NOMO-1 (cell line): Measurements from ENCODE around the gene SLC26A6.

ENCODE experiments used
- DNase-seq, 2 experiments: peaks; one replicate each; lab custom pipeline; 2025; ENCODE audit not compliant: unreplicated experiment in 2 of 2; lab: John Stamatoyannopoulos, UW

Gene SLC26A6

DNA sequence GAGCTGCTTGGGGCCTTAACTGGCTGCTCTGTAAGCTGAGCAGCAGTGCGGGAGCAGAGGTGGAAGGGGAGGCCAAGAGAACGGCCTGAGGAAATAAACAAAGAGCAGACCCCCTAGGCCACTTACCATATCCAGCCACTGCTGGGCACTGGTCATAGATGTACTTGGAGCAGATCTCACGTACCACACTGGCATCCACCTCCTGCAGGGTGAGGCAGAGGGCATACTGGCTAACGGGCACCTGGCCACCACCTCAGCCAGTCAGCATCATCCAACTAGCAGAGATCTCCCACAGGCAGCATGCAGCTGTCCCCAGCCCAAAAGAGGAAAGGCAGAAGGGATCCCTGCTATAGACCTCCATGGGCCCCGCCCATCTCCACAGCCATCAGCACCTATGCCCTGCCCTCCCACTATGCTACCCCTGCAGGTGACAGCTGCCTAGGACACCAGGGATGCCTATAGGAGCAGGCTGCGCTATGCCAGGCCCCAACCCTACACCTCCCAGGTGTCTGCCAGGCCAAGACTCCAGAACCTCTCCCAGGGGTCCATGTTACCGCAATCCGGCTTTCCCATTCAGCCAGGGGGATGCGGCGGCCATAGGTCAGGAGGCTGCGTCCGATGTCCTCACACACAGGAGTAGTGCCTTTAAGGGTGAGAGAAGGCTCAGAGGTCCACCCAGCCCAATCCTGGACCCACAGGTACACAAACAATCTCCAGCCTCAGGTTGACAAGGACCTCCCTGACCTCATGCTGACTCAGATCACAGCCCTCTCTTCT, 35.6 kb downstream of the SLC26A6 start:
- no peak for DNase-seq

DNA sequence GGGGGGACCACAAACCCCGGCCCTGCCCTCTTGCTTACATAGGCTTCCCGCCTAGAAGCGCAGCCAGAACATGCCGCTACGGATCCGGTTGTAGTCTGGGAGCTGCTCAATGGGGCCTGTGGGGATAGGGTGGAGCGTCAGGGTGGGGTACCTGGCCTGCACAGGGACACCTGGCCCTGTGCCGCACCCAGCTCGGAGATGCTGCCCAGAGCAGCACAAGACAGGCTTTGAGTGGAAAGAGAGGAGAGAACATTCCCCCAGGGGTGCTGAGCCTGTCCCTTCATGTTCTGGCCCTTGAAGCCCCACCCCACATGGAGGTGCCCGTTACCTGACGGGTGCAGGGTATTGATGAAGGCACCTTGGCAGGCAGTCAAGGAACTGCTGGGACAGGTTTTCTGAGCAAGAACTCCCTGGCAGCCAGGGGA, 36.2 kb downstream of the SLC26A6 start:
- no peak for DNase-seq

DNA sequence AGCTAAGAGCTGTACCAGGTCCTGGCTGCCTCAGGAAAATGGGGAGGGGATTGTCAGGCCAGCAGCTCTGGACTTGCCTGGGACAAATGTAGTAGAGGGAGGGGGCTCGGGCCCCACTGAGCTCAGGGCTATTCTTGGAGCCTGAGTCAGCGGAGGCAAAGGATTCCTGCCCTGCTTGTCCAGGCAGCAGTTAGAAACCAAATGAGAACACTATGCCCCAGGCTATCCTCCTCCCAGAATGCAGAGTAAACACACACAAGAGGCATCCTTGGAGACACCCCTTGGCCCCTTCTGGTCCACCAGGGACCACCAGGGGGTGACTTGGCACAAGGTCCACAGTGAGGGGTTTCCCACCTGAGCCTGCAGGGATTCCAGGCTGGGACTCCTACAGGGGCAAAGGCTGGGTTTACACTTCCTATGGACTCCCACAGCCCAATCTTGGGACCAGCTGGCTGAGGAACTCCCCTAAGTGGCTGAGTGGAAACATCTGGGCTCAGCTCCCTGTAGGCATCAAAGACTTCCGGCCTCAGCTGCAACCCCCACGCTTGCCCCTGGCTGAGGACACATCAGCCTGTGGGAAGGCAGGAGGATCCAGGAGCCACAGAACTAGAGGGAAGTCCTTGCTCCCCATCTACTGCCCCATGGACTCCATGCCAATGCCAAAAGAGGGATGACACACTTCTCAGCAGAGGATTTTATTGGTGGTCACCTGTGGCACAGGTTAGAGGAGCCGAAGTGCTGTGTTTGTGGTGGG, 36.8 kb downstream of the SLC26A6 start:
- DNase-seq, result no peak

DNA sequence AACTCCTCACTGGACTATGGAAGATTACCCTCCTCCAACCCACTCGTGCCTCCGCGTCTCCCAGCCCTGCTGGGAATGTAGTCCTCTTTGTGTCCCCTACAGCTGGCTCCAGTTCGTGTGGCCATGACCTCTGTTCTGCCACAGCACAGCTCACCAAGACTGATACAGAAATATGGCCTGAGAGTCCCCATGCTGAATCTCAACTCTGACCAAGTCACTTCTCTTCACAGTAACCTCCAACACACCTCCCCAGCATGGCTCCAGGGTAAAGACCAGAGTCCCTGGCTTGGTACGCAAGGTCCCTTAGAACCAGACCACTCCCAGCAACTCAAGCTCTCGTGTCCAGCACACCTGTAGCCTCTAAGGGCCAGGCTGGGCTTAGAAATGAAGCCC, 37.9 kb downstream of the SLC26A6 start:
- DNase-seq, result no peak

DNA sequence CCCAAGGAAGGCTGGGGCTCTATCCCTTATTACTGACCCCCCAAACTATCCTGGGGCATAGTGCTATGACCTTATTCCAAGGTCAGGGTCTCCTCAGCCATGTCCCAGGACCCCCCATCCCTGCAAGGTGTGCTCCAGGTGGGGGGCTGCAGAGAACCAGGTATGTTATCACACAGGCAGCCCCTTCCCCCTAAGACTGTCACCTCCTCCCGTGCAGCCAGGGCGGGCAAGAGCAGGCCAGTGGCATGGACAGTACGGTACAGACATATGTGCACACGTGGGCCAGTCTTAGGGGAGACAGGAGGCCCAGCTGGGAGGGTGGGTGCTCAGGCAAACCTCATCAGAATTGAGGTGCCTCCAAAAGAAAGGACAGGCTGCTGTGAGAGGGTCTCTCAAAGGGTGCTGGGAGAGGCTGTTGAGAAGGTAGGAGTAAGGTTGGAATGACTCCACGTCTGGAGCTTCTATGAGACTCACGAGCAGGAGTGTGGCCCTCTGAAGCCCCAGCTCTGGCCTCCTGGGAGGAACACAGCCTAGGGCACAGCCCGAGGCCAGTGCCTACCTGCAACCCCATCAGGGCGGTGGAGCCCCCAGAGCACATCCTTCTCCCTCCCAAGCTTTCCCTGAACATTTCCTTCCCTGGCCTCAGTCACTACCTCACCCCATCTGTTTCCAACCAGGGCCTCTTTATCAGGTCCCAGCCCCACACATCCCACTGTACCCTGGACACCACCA, 38.4 kb downstream of the SLC26A6 start:
- DNase-seq, result no peak

DNA sequence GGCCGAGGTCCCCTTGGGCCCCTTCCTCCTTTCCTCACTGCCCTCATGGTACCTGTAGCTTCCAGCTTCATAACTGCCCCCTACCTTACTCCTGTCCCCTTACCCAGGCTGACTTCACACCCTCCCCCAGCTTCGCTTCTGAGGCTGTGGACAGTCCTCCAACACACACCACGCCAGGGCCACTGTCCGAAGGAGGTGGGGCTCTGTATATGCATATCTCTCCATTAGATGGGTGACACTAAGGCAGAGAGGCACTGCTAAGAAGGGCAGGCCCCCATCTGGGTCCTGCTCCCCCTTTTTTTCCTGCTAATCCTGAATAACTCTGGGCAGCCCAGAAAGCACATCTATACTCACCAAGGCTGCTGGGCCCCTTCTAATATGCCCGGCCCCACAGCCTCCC, 39.1 kb downstream of the SLC26A6 start:
- no peak for DNase-seq

DNA sequence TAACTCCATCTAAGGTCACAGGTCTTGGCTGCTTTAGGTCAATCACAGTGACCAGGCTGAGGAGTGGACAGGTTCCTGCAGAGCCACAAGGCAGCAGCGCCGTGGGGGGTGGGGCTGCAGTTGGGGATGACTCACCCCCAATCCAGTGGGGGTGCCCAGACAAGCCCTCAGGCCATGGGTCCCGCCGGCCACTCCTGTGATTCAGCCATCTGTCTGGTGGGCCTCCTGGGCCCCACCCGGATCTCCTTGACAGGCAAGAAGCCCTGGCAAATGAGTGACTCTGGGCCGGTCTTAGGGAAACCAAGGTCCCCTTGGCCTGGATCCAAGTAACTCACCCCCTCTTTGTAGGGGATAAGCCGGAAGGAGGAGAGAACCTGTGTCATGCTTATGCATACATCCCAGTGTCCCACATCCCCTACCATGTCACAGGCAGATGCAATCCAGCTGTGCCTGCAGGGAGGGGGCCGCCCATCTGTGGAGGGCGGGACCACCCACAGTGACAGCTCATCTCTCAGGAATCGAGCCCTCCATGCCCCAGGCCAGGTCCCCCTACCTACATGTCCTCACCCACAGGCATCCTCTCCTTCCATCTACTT, 39.6 kb downstream of the SLC26A6 start:
- no peak for DNase-seq

DNA sequence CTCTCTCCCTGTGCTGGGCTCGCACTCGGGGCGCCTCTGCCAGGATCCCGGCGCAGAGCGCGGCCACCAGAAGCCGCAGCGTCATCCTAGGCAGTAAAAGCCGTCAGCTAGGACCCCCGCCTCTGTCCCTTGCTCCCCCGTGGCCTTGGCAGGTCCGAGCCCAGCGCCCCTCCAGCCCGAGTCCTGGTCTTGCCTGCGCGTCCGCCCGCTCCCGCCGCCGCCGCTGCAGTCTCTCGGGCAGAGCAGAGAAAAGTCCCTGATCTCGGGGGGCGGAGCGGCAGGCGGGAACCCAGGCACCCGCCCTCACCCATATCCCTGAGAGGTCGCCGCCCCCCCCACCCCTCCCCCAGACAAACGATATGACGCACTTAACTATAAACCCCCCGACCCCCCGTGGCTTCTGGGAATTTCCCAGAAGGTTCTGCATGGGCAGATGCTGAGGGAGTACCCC, 40.2 kb downstream of the SLC26A6 start, which contains the start of gene COL7A1:
TSS of gene COL7A1 (minus strand) at position 255 of the 451 bp plus-strand sequence. CDS start at position 85, 170 bp downstream.
- no peak for DNase-seq

DNA sequence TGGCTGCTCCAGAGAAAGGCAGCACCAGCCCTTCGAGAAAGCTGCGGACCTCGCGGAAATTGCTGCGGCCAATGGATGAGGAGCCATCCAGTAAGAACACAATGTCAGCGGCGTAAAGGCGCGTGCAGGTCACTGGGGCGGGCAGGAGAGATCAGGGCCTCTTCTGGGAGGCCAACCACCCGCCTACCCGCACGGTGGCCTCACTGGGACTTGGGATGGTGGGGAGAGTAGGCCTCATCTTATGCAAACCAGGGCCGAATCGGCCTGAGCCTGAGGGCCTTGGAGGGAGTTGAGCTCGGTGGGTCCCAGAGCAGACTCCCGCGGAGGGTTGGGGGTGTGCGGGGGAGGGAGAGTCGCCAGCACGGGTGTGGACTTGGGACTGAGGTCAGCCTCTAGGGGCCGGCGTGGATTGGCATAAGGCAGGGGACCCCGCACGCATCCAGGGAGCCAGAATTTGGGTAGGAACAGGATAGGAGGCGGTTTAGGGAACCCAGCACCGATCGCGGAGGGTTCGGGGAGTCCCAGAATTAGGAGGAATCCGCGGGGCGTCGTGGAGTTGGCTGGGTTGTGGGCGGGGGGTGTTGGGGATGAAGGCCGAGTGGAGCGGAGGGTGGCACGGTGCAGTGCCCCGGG, 40.7 kb downstream of the SLC26A6 start:
- DNase-seq, result no peak

DNA sequence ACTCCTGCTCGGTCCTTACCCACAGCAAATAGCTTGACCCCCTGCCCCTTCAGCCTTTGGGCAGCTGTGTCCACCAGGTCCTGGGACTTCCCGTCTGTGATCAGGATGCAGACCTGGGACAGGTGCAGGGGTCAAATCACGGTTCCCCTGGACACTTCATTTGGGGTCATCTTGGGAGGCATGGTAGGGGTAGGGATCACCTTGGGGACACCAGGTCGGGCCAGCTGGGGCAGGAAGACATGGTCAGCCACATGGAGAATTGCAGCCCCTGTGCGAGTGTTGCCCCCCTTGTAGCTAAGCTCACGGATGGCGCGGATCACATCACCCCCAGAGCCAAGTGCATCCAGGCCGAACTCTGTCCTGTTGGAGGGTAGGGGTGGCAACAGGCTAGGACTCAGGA, 41.9 kb downstream of the SLC26A6 start:
- DNase-seq, result no peak

DNA sequence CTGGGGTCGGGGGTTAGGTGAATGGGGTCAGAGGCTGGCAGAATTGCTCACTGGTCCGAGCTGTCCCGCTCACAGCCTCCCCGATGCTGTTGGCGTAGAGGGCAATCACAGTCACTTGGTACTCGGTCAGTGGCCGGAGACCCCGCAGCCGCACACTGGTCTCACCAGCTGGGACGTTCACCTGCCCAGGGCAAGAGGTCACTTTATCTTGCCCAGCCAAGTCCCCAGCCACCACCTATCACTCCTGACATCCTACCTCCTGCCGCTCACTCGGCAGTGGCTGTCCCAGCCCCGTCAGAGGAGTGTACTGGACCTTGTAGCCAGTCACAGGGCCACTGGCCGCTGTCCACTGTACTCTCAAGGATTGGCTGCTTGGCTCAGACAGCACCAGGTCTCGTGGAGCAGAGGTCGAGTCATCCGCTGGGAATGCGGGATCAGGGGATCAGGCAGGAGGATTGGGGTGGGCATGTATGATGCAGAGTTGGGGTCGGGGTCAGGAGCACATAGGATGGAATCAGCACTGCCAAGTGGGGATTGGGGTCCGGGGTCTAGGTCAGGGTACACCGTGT, 42.7 kb downstream of the SLC26A6 start:
- no peak for DNase-seq

DNA sequence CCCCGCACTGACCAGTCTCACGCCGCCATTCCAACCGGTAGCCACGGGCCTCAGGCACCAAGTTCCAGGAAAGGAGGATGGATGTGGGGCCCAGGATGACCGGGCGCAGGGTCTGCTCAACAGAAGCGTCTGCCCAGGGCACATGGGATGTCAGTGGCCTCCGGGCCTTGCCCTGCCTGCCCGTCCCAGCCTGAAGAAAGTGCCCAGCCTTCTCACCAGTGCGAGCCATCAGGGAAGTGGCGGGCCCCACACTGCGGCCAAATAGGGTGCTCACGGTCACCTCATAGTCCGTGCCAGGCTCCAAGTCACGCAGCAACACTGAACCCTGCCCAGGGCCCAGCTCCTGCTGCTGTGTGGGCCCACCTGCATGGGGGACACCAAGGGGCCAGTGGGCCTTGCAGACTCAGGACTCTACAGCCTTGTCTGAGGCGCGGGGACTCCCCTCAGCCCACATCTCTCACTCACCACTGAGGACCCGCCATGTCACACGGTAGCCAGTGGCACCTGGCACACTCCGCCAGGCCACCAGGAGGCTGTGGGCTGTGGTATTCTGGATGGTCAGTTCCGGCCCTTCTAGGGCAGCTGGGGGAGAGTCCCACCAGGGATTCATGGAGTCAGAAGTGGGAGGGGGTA, 43.3 kb downstream of the SLC26A6 start:
- DNase-seq, result no peak

DNA sequence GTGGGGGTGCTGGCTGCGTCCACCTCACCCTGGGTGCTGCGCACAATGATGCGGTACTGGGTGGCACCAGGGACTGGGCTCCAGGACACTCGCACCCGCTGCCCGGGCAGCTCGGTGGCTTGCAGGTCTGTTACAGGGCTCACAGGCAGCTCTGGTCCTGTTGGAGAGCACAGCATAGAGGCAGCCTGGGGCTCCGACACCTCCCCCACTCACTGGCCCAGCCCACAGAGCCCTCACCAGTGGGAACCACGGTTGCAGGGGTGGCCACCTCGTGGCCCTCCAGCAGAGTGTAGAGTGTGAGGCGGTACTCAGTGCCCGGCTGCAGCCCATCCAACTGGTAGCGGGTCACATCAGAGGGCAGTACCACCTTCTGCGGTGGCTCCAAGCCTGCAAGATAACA, 43.8 kb downstream of the SLC26A6 start:
- DNase-seq, result no peak

DNA sequence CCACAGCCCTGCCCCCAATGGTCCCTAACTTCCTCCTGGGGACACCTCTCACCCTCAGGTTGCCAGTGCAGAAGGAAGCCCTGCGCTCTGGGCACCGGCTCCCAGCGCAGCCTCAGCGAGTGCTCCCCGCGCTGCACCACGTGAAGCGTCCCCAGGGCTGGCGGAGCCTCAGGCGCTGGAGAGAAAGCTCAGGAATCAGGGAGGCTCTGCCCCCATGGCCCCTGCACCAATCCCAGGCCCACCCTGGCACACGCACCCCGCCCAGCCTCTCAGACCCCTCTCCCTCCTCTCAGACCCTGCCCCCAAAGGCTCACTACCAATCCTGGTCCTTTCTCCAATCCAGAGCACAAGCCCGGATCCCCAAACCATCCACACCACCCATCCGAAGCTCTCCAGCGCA, 47.0 kb downstream of the SLC26A6 start:
- no peak for DNase-seq

DNA sequence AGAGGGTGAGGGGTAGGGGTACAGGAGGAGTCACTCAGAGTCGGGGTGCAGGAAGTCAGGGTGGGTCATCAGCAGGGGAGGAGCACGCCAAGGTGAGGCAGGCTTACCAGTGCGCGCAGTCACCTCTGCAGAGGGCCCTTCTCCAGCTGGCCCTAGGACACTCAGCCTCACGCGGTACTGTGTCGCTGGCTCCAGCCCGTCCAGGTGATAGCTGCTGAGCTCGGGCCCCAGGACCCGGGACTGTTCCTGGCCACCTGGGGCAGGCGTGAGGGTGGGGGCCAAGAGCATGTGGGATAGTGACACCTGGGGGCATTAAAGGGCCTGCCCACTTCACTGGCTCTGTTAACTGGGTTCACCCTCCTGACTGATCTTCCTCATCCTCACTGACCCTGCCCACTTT, 47.6 kb downstream of the SLC26A6 start:
- no peak for DNase-seq

DNA sequence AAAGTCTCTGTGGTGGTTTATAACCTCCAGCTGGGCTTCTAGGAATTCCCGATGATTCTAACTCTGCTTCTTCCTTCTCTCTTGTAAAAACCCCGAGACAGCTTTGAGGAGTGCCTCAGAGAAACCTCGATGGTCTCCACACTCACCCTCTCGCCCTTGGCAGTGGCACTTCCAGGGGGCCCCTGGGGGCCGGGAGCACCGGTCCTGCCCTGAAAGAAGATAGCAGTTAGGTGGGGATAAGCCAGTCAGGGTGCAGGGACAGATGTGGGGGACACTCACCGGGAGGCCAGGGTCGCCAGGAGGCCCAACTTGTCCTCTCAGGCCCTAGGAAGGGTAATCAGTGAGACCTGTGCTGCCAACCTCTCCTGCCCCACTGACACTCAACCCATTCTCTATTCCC, 49.9 kb downstream of the SLC26A6 start:
- no peak for DNase-seq

DNA sequence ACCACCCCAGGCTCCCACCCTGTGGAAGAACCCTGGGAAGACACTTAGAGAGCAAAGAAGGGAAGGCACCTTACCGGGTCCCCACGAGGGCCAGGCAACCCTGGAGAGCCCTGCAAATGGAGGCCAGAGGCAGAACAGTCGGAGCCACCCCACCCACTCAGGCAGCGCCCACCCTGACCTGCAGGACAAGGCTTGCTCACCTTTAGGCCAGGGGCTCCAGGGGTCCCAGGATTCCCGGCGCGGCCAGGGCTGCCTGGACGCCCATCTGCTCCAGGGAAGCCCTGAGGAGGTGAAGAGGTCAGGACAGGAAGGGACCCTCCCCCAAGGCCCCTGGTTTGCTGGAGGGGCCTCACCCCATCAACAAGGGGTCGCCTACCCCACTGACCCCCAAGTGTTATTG, 50.4 kb downstream of the SLC26A6 start:
- no peak for DNase-seq

DNA sequence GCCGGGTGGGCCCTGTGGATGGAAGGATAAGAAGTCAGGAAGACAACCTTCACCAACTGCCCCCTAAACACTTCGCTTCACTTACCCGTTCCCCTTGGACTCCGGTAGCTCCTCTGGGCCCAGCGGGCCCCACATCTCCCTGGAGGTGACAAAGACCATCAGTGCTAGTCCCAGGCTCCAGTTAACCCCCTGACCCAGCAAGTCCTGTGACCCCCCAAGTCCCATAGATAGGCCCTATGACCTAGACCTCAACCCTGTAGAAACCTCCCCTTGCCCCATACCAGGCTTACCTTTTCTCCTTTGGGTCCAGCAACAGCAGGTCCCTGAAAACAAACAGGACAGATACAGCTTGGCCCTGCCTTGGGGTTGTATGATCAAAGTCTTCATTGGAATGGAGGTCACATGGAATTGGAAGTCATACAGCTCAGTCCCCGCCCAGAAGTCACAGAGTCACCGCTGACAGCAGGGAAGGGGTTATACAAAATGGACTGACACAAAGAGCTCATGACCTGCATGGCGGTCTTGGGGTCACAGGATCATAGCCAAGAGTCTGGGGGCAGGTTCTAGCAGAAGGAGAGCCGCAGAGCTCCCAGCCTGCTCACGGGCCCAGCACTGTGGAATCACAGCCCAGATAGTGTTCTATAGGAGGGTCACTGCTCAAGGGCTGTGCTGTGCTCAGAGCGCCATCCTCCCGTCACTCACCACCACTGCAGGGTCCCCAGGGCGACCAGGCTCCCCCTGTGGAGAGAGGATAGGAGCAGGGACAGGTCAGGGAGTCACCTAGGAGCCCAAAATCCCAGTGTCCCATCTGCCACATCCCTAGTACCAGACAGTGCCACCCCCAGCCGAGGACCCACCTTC, 53.4 kb downstream of the SLC26A6 start:
- DNase-seq, result no peak

DNA sequence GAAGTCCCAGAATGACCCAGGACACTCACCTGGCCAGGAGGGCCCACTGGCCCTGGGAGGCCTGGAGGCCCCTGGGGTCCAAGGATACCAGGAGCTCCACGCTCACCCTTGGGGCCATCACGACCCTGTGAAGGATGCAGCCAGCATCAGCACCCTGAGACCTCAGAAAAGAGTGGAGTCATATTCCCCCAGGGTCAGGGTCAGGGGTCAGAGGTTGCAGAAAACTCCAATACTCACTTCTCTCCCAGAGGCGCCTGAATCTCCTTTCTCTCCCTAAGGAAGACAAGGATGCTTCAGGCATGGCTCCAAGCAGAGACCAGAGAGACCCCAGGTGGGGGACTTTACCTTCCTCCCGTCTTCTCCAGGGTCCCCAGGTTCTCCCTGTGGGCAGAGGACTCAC, 58.6 kb downstream of the SLC26A6 start:
- DNase-seq, result no peak
